GM21576 (cell line): ENCODE data around the gene SH3RF1.

ENCODE experiments used
- ATAC-seq: cut with Tn5 transposase; IDR thresholded peaks from one replicate; pipeline ENCODE4 v1.9.1; 2021; ENCODE audit warnings: mild to moderate bottlenecking, moderate library complexity; ENCODE audit not compliant: unreplicated experiment

SH3RF1 gene

GRCh38 chr4:169079942-169080827 is 190.6 kb downstream of the SH3RF1 start:
- ATAC-seq = peak; percentile 86

DNA sequence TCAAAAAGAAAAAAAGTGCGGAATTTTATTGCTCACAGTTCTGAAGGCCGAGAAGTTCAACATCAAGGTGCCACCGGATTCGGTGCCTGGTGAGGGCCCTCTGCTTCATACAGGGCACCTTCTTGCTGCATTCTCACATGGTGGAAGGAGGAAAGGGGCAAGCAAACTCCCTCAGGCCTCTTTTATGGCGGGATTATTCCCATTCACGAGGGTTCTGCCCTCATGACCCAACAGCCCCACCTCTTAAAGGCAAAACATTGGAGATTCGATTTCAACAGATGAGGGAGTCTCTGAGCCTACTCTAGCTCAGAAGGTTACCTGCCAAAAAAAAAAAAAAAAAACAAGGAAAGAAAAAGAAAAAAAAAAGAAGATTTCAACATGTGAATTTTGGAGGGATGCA is 196.6 kb downstream of the SH3RF1 start:
- no peak for ATAC-seq

- no peak for ATAC-seq
These were observed 199.0 kb downstream of the SH3RF1 start for GRCh38 chr4:169071747-169072146.

GRCh38 chr4:169070895-169071218 is 199.9 kb downstream of the SH3RF1 start:
- ATAC-seq = no peak

DNA sequence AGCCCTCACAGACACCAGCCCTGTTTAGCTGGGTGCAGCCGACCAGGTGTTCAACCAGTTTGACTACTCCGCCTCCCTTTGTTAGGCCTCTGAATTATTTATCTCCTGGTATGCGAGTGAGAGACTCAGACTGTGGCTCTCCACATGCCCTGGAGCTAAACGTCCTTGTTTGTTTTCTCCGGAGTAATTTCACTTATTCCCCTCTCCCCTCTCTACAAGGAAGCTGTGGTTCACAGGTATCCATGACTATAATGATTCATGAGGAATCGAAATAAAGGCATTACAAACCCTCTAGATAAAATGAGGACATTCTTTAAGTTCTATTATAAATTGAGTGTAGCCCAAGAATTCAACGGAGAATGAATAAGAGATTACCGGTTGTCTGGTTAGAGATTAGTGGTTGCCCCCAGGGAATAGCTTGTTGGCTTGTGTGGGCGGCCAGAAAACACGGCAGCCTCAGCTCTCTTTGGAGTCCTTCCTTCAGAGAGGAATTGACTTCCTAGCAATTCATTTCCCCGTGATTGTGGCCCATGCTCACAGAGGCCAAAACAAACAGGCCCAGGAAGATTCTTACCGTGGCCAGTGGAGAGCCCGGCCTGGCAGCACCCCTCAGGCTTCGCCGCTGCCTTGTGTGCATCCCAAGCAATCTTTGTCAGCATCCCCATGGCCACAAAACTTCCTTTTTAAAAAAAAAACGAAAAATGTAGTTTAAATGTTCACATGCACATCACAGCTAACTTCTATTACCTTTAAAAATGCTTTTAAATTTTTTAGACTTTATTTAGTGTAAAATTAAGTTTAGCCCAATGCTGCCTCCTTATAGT is 200.5 kb downstream of the SH3RF1 start:
- ATAC-seq = no peak

DNA sequence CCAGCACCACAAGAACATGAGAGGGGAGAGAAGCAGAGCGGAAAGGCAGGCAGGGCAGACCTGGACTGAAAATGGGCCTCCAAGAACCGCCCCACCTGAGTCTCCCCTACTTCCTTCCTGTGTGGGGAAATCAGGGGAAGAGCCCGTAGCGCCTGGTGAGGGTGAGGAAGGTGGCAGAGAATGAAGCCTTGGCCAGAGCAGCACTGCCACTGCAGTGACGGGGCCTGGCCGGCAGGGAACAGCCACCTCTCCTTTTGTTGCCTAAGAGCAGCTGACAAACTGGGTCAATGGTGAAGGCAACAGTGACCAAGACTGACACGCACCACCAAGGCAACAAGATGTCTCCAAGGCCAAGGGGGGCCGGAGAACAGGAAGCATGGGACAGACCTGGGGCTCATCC is 202.3 kb downstream of the SH3RF1 start:
- peak; percentile 46 for ATAC-seq

GRCh38 chr4:169066934-169067333 is 203.8 kb downstream of the SH3RF1 start:
- no peak for ATAC-seq

GRCh38 chr4:169064296-169064695 is 206.5 kb downstream of the SH3RF1 start:
- ATAC-seq = no peak

DNA sequence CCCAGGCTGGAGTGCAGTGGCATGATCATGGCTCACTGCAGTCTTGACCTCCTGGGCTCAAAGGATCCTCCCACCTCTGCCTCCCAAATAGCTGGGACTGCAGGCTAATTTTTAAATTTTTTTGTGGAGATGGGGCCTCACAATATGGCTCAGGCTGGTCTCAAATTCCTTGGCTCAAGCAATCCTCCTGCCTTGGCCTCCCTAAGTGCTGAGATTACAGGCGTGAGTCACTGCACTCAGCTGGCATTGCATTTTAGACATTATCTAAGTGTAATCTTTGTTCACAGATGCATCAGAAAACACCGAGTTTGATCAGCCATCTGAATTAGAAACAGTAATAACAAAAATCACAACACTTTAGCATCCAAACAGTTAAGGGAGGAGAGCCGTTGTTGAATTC is 207.3 kb downstream of the SH3RF1 start:
- no peak for ATAC-seq

DNA sequence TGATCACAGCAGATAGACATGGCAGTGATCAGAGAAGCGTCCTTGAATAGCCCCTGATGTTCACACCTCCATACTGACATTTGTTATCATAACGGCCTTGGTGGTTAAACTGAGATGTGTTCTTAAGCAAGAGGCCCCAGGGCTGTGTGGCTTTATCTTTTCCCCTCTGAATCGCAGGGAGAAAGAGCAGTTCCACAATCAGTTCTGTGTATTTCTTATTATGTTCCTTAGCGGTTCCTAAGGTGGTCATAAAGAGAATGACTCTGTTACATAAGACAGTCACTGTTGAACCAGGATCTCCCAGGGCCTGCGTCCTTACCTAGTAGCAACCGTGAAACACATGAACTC is 207.9 kb downstream of the SH3RF1 start:
- ATAC-seq = no peak

DNA sequence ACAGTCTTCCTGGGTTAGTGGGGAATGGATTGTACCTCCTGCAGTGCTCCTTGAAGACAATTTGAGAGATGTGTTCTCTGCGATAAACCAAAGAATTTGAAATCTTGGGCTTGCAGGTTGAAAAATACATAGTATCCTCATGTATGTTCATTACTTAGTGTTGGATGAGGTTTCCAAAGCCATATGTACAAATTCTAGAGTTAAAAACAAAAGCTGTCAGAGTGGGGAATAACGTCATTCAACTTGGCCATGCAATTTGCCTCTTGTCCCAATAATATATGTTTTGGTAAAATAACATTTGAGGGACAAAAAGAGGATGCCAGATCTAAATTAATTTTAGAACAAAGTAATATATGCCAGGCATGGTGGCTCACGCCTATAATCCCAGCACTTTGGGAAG is 209.4 kb downstream of the SH3RF1 start:
- no peak for ATAC-seq

- no peak for ATAC-seq
These were observed 210.2 kb downstream of the SH3RF1 start for GRCh38 chr4:169060391-169061091.

DNA sequence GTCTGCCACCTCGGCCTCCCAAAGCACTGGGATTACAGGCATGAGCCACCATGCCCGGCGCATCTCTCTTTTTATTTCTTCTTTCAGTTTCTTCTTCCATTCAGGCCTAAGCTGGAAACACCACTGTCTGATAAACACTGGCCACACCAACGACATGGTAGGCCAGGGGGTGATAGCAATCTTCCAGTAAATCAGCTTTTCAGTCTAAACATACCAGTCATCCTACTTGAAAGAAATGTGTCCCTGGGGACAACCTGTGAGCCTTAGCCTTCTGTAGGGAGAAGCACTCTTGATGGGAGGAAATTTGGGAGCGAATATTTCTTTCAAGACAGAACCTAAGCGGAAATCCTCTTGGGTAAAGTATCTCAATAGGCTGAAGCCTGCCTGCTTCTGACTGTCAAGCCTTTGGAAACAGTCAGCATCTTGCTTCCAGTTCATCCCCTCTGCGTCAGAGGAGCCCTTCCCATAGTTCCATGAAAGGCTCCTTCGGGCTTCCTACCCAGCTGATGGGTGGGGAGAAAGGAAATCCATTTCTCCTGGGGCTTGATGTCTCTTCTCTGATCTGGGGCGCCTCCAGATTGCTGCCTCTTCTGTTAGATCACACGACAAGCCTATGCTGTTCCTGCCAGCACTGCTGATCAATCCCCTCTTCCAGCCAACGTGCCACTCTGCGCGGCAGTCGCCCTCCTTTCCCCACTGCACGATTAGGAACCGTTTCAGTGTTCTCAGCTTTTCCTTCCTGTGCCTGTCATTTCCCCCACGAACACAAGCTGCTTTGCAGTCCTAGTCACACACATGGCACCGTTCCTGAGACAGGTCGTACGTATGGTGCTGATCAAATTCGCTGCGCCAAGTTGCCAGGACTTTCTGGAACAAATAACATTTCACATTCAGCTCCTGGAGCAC is 211.2 kb downstream of the SH3RF1 start:
- no peak for ATAC-seq

GRCh38 chr4:169058312-169058711 is 212.4 kb downstream of the SH3RF1 start:
- no peak for ATAC-seq

GRCh38 chr4:169054879-169055278 is 215.9 kb downstream of the SH3RF1 start:
- ATAC-seq = peak; percentile 67

DNA sequence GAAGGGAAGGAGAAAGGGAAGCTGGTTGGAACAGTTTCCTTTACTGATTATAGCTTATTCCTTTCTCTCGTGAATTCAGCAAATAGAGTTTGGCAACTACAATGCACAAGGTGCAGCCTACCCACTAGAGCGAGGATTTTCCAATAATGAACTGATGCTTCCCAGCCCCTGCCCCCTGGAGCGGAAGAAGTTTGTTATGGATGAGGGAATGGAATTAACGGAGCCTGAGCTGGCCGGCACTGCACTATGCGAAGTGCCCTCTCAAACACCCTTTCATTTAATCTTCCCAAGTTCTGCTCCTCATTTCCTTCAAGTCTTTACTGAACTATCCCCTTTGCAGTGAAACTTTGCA is 218.2 kb downstream of the SH3RF1 start:
- no peak for ATAC-seq

DNA sequence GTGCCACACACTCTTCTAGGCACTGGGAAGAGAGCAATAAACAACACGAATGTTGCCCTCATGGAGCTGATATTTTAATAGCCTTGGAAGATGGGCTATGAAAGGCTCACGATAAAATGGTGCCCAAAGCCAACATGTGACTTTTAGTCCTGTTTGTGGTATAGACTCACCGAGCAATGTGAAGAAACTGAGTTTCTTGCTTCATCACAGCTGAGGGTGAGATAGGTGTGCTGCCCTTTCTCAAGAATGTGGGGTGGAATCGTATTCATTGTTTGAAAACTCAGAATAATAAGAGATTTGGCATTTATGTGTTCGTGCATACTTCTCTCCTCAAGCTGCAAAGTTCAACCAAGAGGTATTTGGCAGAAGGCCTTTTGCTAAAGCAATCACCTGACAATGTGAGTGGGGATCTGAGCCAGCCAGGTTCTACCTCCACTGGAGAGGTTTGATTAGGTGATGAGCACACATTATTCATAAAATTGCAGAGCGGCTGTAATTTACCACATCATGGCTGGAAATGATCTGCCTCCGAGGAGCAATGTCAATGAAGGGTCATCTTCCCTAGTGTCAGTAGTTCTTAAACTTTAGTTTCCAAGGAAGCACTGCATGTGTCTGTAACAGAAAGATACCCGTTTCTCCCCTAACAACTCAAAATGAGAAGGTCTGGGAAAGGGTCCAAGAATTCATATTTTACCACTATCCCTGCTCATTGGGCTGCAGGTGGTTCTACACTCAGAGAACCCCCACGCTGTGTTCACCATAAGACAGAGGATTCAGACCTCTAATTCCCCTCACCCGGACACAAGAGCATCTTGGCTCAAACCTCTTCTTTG is 218.8 kb downstream of the SH3RF1 start:
- ATAC-seq = no peak

- no peak for ATAC-seq
These were observed 219.6 kb downstream of the SH3RF1 start for GRCh38 chr4:169050881-169051760.

DNA sequence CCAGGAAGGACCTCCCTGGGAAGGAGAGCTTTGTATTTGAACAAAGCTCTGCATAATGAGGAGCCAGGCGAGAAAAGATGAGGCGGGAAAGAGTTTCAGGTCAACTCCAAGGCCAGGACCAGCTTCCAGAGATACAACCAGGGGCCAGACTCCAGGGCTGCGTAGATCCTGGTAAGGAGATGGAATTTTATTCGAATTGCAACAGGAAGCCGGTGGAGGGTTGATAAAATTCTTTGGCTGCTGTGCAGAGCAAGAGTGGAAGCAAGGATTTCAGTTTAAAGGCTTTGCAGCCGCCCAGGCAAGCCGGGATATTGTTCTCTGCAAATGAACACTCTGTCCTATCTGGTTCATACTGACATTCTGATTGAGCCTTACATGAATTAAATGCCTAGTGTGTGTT is 220.5 kb downstream of the SH3RF1 start:
- no peak for ATAC-seq
